ENCODE data around the gene PLEKHB1.
A peak's percentile ranks its signal among the peaks of the same experiment; 100 is the strongest.

PLEKHB1 gene

DNA sequence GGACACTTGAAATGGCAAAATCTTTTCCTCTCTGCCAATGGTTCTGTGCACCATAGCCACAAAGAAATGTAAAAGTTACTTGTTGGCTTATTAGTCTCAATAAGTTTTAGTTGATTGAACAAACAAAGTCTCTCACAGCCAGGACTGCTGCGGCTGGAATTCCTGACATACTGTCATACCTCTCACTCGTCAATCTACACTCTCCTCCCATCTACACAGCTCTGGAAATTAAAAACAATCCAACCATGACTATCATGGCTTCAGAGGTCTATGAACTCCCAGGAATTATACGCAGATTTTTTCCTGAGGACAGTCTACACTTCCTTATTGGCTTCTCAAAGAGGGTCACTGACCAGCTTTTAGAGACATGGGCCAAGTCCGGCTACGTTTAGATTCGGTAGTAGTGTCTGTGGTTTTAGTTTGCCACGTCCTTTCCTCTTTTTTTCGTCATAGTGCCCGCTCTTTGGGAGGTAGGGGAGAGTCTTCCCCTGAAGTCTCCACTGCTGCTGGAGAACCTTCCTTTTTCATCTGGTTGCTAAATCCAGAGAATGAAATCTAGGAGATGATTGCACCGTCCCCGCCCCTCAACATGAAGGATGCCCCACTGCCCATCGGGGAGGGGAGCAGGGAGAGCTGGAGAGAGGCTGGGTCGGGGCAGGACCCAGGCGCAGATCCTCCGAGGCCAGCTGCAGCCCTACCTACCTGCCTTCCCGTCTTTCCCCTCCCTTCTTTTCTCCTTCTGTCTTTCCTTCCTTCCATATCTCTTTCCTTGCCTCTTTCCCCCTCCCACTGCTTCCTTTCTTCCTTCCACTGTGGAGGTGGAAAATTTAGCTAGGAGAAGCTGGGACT is 1.0 kb upstream of the PLEKHB1 start:
- H3K27ac ChIP-seq, result no peak overlapping the region
- H3K4me3 ChIP-seq, result no peak overlapping the region

DNA sequence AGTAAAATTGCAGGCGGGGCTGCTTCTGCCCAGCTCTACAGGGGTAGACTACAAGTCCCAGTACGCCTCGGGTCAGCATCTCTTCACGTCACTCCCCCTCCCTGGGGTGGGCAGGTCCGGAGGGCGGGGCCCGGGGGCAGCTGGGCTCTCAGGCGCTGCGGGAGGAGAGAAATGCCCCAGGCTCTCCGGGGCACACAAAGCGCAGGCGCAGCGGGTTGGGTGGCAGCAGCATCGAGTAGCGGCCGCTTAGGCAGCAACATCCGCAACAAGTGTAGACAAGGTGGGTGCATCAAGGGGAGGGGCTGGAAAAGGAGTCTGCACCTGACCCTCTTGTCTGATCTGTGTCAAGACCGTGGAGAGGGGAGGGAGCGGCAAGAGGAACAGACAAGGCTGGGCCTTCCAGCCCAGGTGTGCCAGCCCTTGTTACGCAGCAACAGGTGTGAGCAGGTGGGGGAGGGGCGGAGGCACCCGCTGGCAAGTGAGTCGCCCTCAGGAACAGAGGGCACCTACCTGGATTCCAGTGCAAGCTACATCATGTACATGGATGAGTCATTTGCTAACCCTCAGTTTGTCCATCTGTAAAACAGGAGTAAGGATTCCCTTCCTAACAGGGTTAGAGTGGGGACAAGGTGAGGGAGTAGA is 1.2 kb downstream of the PLEKHB1 start:
- Histone ChIP-seq H3K27ac (peak overlapping the region in 1 of 21 experiments; percentile 29), H3K4me3 (peak overlapping the region in 3 of 7 experiments; percentile 11 to 16 (median 11))

DNA sequence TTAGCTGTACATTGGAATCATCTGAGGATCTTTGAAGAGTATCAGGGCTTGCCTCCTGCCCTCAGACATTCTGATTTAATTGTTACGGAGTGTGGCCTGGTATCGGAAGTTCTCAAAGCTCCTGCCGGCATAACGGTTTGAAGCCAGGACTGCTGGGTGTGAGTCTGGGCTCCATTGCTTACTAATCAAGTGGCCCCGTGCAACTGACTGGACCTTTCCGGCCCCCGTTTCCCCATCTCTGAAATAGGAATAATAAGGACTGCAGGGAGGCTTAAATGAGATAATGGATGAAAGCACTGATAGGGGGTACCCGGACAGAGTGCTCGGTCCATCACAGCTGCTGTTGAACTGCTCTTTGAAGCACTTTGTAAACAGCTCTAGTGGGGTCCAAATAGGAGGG is 1.7 kb downstream of the PLEKHB1 start:
- peak overlapping the region in 1 of 7 experiments; percentile 11 for H3K4me3 ChIP-seq
- no peak overlapping the region for H3K27ac ChIP-seq

DNA sequence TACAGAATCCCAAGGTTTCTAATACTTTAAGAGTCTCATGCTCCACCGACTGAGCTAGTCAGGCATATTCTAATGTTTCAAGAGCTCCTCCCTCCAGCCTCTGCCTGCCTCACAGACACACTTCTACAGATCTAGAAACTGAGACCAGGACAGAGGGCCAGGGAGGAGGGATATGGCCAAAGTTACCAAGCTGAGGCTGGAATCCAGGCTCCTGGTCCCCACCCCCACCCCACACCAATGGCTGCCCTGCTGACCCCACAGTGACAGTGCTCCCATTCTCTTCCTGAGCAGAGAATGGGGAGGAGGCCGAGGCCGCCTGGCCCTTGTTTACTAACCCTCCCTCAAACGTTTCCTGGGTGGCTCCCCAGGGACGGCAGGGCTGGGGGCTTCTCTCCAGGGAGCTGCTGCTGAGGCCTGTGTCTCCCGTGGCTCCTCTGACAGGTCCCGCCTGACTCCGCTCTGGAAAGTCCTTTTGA is 2.2 kb downstream of the PLEKHB1 start:
- Histone ChIP-seq H3K4me3 (no peak overlapping the region), H3K27ac (peak overlapping the region in 1 of 21 experiments; percentile 11)

DNA sequence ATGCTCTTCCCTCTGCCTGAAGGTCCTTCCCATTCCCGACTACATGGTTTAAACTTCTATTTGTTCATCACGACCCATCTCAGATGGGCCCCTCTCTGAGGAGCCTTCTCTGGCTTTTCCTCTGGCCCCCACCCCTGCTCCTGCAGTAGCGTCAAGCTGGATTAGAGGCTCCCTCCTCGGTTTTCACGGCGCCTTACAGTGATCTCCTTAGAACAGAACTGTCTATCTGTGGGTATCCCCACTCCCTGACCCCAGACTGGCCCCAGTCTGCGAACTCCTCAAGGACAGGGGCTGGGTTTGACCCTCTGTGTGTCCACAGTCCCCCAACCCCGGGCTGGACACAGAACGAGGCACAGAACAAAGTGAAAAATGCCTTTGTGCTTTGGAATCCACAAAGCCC is 2.8 kb downstream of the PLEKHB1 start:
- Histone ChIP-seq H3K27ac (no peak overlapping the region), H3K4me3 (no peak overlapping the region)

DNA sequence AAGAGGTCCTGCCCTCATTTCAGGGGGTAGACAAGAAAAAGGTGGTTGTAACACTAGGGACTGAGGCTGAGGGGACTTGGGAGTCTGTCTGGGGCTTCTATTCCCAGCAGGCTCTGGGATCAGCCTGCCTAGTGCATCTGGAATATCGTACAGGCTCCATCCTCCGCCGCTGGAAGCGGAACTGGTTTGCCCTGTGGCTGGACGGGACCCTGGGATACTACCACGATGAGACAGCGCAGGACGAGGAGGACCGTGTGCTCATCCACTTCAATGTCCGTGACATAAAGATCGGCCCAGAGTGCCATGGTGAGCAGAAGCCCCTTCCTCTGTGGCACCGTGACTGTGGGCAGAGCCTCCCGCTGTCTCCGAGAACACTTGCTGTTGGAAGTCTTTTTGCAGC is 4.0 kb downstream of the PLEKHB1 start:
- Histone ChIP-seq H3K27ac (no peak overlapping the region), H3K4me3 (no peak overlapping the region)

DNA sequence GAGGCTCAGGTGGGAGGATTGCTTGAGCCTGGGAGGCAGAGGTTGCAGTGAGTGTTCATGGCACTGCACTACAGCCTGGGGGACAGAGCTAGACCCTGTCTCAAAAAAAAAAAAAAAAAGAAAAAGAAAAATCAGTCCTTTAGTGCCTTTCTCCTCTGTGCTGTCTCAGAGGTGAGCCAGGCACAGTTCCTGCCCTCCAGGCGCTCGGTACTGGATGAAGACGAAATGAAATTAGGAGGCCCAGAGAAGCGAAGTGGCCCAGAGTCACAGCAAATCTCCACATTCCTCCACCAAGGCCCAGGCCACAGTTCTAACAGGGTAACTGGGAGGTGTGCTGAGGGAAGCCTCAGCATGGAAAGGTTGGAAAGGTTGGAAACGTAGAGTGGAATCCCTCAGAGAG is 4.9 kb downstream of the PLEKHB1 start:
- Histone ChIP-seq H3K4me3 (no peak overlapping the region), H3K27ac (peak overlapping the region in 1 of 21 experiments; percentile 22)

DNA sequence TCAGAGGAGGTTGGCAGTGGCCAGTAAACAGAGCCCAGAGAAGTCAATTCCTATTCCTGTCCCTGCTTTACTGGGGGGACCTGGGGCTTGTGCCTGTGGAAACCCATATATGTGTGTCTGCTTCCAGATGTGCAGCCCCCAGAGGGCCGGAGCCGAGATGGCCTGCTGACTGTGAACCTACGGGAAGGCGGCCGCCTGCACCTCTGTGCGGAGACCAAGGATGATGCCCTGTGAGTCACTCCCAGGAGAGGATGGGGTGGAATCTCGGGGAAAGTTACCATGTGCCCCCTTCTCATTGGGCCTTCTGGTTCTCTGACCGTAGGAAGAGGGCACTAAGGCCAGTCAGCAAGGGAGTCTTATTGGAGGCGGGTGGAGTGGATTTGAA is 5.3 kb downstream of the PLEKHB1 start:
- Histone ChIP-seq H3K27ac (peak overlapping the region in 1 of 21 experiments; percentile 22), H3K4me3 (no peak overlapping the region)

DNA sequence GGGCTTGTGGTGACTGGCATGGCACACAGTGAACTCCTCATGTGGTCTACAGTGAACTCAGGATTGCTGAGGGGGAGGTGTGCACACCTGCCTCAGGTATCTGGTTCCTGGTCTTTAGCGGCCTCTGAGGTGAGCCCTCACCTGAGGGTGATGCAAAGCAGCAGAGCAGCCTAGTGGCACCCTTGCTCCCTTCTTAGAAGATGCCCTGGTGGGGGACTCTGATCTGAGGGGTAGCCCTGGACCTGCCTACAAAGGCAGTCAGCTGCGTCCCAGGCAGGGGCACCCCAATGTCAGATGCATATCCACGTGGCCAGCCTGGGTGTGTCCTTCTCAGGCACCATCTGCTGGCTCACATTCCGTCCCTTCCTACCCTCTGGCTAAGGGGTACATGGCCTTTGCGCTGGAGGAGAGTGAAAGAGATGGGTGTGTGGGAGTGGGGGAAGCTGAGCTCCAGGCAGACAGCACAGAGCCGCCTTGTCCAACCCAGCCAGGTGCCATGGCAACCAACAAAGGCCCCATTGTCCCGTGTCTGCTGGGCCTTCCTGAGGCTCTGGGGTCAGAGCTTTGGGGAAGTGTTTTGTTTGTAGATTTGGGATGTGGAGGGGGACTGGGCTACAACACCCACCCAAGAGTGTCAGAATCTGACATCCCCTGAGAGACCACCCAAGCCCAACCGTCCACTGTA is 5.8 kb downstream of the PLEKHB1 start:
- H3K27ac ChIP-seq, result peak overlapping the region in 1 of 21 experiments; percentile 22
- H3K4me3 ChIP-seq, result no peak overlapping the region

DNA sequence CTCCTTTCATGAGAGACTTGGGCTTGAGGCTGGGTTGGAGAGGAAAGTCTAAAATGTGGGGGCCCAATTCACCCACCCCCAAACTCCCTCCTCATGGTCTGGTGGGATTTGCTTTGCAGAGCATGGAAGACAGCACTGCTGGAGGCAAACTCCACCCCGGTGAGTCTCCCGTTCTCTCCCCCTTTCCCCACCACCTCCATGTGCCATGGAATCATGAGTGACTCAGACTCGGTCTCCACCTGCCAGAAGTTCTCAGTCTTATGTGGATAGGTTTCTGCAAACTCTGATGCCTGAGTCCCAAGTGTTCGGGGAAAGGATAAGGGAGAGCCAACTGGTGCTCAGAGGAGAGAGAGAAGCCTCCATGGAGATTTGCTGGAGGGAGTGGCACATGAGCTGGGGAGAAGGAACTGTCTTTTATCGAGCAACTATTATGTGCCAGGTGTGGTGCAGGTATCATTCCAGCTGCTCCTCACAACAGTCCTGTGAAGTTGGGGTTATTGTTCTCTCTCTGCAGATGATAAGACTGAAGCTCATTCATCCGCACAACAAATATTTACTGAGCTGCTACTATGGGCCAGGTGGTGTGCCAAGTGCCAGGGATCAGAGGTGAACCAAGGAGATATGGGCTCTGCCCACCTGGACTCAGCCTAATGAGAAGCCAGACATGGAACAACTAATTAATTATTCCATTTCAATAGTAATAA is 6.6 kb downstream of the PLEKHB1 start:
- H3K4me3 ChIP-seq, result no peak overlapping the region

DNA sequence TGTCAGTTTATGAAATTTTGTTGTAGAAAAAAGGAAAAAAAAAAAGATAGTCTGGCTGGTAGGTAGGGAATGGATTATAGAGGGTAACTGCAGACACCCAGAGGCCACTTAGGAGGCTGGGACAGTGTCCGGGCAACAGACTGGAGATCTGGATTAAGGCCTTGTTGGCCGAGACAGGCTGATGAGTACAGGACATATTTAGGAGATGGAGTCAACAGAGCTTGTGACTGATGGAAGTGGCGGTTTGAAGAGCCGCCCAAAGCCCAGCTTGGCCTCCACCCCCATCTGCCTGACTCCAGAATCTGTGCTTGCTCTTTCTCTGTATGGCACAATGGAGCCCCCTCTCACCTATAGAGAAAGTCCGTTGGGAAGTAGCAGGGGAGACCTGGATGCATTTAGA is 7.6 kb downstream of the PLEKHB1 start:
- H3K27ac ChIP-seq, result no peak overlapping the region
- H3K4me3 ChIP-seq, result no peak overlapping the region

More for the DNA sequence above, 6.6 kb downstream of the PLEKHB1 start:
- H3K27ac ChIP-seq, result no peak overlapping the region

DNA sequence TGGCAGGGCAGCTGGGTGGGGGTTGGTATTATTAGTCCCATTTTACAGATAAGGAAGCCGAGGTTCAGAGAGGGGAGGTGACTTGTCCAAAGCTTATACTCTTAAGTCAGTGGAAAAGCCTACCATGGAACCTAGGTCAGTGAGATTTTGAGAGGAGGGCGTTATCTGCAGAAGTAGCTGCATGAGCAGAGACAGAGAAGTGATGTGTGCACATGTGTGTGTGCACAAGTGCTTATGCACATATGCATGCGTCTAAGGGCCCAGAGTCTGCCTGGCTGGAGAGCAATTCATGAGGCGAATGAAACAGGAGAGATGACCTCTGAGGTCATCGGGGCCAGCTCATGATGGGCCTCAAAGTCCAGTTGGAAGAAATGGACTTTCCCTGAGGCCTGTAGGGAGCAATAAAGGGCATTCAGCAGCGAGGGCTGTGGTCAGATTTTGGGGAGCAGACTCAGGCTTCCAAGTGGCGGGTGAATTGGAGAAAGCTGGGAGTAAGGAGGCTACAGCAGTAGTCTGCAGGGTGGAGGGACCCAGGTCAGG is 8.2 kb downstream of the PLEKHB1 start:
- Histone ChIP-seq H3K4me3 (no peak overlapping the region), H3K27ac (no peak overlapping the region)

DNA sequence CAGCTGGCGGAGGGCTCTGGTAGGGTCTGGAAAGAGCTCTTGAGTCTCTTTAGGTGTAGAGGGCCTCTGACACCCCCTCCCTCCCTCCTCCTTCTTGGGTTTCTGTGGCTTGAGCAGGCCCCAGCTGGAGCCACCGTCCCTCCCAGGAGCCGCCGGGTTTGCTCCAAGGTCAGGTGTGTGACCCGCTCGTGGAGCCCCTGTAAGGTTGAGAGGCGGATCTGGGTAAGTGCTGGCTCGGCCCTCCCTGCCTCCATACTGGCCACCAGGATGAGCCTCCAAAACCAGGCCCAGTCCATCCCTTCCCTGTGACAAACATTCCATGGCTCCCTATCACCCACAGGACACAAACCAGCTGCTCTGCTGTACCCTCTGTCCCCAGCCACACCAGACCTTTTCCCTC is 9.3 kb downstream of the PLEKHB1 start:
- H3K4me3 ChIP-seq, result no peak overlapping the region
- H3K27ac ChIP-seq, result no peak overlapping the region

DNA sequence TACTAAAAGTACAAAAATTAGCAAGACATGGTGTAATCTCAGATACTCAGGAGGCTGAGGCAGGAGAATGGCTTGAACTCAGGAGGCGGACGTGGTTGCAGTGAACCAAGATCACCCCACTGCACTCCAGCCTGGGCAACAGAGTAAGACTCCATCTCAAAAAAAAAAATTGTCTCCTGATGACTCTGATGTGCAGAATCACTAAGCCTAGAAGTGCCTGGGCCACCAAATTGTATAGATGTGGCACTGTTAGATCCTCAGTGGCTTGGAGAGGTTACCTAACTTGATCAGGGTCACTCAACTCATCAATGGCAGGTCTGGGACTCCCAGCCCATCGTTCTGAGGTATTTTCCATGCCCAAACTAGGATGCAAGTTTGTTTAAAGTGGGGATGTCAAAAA is 10.6 kb downstream of the PLEKHB1 start:
- Histone ChIP-seq H3K4me3 (no peak overlapping the region), H3K27ac (no peak overlapping the region)

DNA sequence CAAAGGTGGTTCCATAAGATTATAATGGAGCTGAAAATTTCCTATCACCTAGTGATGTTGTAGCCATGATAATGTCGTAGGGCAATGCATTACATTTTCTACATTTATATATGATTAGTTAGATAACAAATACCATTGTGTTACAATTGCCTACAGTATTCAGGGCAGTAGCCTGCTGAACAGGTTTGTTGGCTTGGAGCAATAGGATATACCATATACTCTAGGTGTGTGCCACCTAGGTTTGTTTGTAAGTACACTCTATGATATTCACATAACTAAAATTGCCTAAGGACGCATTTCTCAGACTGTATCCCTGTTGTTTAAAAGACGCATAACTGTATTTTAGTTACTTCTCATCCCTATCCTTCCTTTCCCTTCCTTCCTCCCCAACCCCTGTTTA is 13.6 kb downstream of the PLEKHB1 start:
- no peak overlapping the region for H3K27ac ChIP-seq

DNA sequence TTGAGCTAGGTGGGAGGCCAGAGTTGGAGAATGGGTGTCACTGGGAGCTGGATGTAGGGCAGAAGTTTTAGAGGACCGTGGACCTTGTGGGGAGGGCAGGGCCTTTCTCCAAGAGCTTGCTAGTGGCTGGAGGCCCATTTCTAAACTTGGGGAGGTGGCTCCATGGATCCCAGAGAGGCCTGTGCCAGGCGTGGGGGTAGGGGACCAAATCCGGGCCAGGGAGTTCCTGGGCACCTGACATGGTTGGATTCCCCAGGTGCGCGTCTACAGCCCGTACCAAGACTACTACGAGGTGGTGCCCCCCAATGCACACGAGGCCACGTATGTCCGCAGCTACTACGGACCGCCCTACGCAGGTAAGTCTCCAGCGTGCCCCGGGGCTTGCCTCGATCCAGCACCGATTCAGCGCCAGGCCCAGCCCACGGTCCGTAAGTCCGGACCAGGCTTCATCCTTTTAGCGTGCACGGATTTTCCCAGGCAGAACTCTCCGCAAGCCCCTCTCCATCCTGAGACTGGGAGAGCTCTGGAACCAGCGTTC is 14.2 kb downstream of the PLEKHB1 start:
- Histone ChIP-seq H3K4me3 (peak overlapping the region in 5 of 7 experiments; percentile 13 to 33 (median 19)), H3K27ac (peak overlapping the region in 2 of 21 experiments; percentile 41 to 43)

More for the DNA sequence above, 13.6 kb downstream of the PLEKHB1 start:
- H3K4me3 ChIP-seq, result no peak overlapping the region

DNA sequence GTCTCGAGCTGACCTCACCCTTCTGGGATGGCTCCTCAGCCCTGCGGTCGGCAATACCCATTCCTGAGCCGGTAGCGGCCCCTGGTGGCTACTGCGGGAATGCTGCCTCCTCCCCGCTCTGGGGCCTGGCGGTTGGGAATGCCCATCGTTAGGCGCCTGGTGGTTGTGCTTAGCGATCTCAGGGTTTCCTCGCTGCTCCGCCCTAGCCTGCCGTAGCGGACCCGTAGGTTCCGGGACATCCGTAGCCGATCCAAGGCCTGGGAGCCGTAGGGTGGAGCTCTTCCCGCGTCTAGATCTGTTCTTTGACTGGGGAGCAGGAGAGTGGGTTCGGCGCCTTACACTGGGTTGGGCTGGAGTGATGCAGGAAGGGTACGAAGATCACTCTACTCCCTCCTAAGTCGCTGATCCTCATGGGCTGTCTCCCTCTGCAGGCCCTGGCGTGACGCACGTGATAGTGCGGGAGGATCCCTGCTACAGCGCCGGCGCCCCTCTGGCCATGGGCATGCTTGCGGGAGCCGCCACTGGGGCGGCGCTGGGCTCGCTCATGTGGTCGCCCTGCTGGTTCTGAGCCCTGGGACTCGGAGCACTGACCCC is 14.8 kb downstream of the PLEKHB1 start:
- H3K27ac ChIP-seq, result peak overlapping the region in 4 of 21 experiments; percentile 25 to 43 (median 36)
- H3K4me3 ChIP-seq, result peak overlapping the region in 5 of 7 experiments; percentile 13 to 33 (median 19)

DNA sequence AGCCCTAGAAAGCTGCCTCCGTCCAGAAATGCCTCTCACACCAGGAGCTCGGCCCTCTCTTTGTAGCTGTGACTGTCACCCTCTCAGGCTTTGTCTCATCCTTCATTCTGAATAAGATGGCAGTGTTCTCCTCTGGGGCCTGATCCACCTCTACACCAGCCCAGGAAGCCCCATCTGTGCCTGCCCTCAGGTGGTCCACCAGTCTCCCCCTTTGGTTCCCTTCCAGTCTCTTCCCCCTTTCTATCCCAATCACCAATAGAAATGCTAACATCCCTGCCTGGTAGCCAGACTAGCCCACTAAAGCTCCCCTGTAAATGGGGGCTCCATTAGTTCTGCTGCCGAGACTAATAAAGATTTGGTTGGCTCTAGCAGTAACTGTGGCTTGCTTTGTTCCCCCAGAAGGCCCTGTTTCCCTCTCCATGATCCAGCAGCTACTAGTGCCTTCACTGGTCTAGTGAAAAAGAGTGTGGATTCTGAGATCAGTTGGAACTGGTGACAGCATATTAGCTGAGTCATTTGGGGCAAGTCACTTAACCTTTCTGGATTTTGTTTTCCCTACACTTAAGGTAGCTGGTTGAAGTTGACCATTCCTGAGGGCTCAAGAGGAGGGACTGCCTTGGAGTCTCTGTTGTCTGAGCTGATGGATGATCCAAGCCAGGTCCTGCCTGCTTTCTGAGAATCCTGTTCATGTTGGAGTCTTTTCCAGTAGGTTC is 16.2 kb downstream of the PLEKHB1 start:
- H3K27ac ChIP-seq, result no peak overlapping the region
- H3K4me3 ChIP-seq, result no peak overlapping the region
